K562 (cell line): ENCODE data around the gene EOLA1. TPM values are rescaled to one million over a fixed set of nuclear protein-coding genes. Genes with fewer than 3 reads are reported as not detected.

ENCODE experiments used
- EGR1 ChIP-seq: fragments of 450-650 bp; conservative IDR thresholded peaks from 2 replicates; pipeline ENCODE4 v1.6.1; 2017; ENCODE audit warnings: mild to moderate bottlenecking
- KLF10 ChIP-seq: fragments of 250-450 bp; sonication (Bioruptor Pico); IDR thresholded peaks from 2 replicates; pipeline ENCODE4 v1.6.1; 2021; ENCODE audit warnings: matching md5 sums
- LCOR ChIP-seq: sonication (generic); formaldehyde crosslinking; IDR thresholded peaks from 2 replicates; pipeline ENCODE4 v1.8.0; 2022; ENCODE audit warnings: mild to moderate bottlenecking, missing genetic modification reagents
- NFIC ChIP-seq: fragments of 450-650 bp; IDR thresholded peaks from 2 replicates; pipeline ENCODE4 v1.6.1; 2017; ENCODE audit warnings: mild to moderate bottlenecking, inconsistent platforms
- PYGO2 ChIP-seq: fragments of 450-650 bp; IDR thresholded peaks from 2 replicates; pipeline ENCODE4 v1.6.1; 2016; ENCODE audit warnings: mild to moderate bottlenecking, missing genetic modification characterization, moderate library complexity, missing compliant biosample characterization
- RFX1 ChIP-seq: fragments of 450-650 bp; IDR thresholded peaks from 2 replicates; pipeline ENCODE4 v1.6.1; 2016; ENCODE audit warnings: mild to moderate bottlenecking, moderate library complexity
- SOX6 ChIP-seq: fragments of 450-650 bp; IDR thresholded peaks from 2 replicates; pipeline ENCODE4 v1.6.1; 2014; ENCODE audit warnings: mild to moderate bottlenecking
- YY1 ChIP-seq, 3 experiments: IDR thresholded peaks; 2 replicates each; pipeline ENCODE4 v1.6.1; 2011; ENCODE audit warnings: low read length in 2 of 3, mild to moderate bottlenecking in 2 of 3, moderate library complexity in 2 of 3, borderline replicate concordance in 1 of 3, control low read depth in 1 of 3, low read depth in 1 of 3; ENCODE audit not compliant: insufficient read depth in 3 of 3, insufficient replicate concordance in 2 of 3, control insufficient read depth in 1 of 3, insufficient read length in 1 of 3; ENCODE audit errors: extremely low read depth in 1 of 3
- ZC3H8 ChIP-seq: fragments of 450-650 bp; IDR thresholded peaks from 2 replicates; pipeline ENCODE4 v1.6.1; 2017
- ZFX ChIP-seq: sonication (generic); formaldehyde crosslinking; IDR thresholded peaks from 2 replicates; pipeline ENCODE4 v1.8.0; 2022; ENCODE audit warnings: mild to moderate bottlenecking, missing genetic modification reagents, moderate library complexity
- ZNF699 ChIP-seq: fragments of 250-450 bp; sonication (Bioruptor Pico); IDR thresholded peaks from 2 replicates; pipeline ENCODE4 v1.8.0; 2021; ENCODE audit warnings: mild to moderate bottlenecking, moderate library complexity; ENCODE audit not compliant: insufficient replicate concordance
- polyA plus RNA-seq, 8 experiments: library from polyadenylated mRNA; depleted of rRNA in 4 of 8; stranded (reverse) in 5 of 8; unstranded in 3 of 8; fragments of >200 nt; fragmentation: Nextera tagmentation in 2 of 8; fragmentation: Illumina TruSeq in 1 of 8; extraction: Ambion mirVana in 2 of 8; extraction: Trizol in 1 of 8; gene quantifications; 2 replicates each; pipeline versions ENCODE4 v1.2.1 to v1.2.3, GENCODE V29; 2011 to 2014; ENCODE audit warnings: inconsistent platforms in 1 of 8, missing spikeins in 1 of 8
- total RNA-seq, 7 experiments: library from RNA; depleted of rRNA in 6 of 7; stranded (reverse); fragments of >200 nt in 6 of 7; fragmentation: Illumina TruSeq in 2 of 7; extraction: Trizol in 2 of 7; gene quantifications; 2 replicates each; pipeline versions ENCODE4 v1.2.1 to v1.2.3, GENCODE V29; 2011 to 2021; ENCODE audit warnings: low replicate concordance in 1 of 7
- TF ChIP-seq, protein P1 (sequence below), 2 experiments: IDR thresholded peaks; 2 replicates each; pipeline ENCODE4 v1.6.1; 2011; ENCODE audit warnings: borderline replicate concordance in 1 of 2, control low read depth in 1 of 2, low read depth in 1 of 2, low read length in 1 of 2, mild to moderate bottlenecking in 1 of 2, mixed read lengths in 1 of 2, moderate library complexity in 1 of 2; ENCODE audit not compliant: insufficient read depth in 1 of 2, insufficient read length in 1 of 2, poor library complexity in 1 of 2, severe bottlenecking in 1 of 2; ENCODE audit errors: extremely low read depth in 1 of 2
- TF ChIP-seq, protein P2 (sequence below): sonication (generic); formaldehyde crosslinking; IDR thresholded peaks from 2 replicates; pipeline ENCODE4 v1.8.0; 2022; ENCODE audit warnings: mild to moderate bottlenecking, missing genetic modification reagents, borderline replicate concordance
- TF ChIP-seq, protein P3 (sequence below): sonication (generic); formaldehyde crosslinking; IDR thresholded peaks from 2 replicates; pipeline ENCODE4 v1.9.0; 2022; ENCODE audit warnings: mild to moderate bottlenecking, missing genetic modification reagents
- TF ChIP-seq, protein P4 (sequence below), 2 experiments: fragments of 200-800 bp in 1 of 2; sonication (Bioruptor generic) in 1 of 2; sonication (generic) in 1 of 2; formaldehyde crosslinking in 1 of 2; IDR thresholded peaks in 1 of 2; conservative IDR thresholded peaks in 1 of 2; 2 replicates each; pipeline versions ENCODE4 v1.5.0 to v1.6.1; 2016 to 2020; ENCODE audit warnings: missing compliant biosample characterization in 1 of 2, missing genetic modification characterization in 1 of 2, missing genetic modification reagents in 1 of 2
- TF ChIP-seq, protein P5 (sequence below): fragments of 450-650 bp; IDR thresholded peaks from 2 replicates; pipeline ENCODE4 v1.6.1; 2016
- TF ChIP-seq, protein P6 (sequence below): sonication (generic); formaldehyde crosslinking; IDR thresholded peaks from 2 replicates; pipeline ENCODE4 v1.9.0; 2022; ENCODE audit warnings: mild to moderate bottlenecking, missing genetic modification reagents

EOLA1 gene
- total and polyA plus RNA-seq, 9 of the 15 experiments (the other 6 are each of a cell fraction or from before 2014, with no cell fraction given) = 6.3 to 32.9 (median 18.2) TPM

DNA sequence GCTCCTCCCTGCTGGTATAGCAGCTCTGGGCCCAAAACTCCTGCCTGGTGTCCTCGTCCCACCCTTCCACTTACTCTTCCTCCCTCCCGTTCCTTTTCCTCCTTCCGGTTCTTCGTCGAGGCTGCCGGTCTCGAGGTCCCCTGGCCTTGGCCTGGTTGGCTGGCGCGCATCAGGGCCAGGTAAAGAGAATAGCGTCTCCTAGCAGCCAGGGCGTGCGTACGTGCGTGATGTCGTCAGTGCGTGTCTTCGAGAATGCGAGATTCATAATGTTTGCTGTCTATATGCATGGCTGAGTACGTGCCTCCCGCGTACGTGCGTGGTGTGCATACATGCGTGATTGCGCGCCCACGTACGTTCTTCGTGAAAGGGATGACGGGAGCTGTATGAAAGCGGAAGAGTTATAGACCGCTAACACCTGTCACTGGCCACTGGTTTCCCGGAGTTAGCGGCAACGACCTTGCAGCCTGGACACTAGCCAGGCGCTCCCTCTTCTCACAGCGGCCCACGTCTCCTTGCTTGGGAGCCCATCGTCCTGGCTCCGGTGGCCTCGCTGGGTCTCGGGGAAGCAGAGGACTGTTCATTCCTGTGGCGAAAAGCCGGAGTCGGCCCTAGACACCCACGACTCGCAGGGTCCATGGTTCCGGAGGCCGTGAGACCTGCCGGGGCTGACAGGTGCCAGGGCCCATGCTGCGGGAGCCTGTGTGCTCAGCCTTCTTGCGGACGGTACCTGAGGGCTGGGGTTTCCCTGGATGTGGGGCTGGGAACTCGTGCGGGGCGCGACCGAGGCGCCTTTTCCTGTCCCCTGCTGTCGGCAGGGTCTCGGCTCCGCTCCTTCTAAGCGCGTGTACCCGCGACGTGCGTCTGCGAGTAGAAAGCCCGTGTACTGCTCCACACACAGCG lies at the start of gene EOLA1 (continued):
- TF ChIP-seq, protein P1, sequence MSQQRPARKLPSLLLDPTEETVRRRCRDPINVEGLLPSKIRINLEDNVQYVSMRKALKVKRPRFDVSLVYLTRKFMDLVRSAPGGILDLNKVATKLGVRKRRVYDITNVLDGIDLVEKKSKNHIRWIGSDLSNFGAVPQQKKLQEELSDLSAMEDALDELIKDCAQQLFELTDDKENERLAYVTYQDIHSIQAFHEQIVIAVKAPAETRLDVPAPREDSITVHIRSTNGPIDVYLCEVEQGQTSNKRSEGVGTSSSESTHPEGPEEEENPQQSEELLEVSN (IDR thresholded peaks at IDR 0.05; ENCODE audit: borderline replicate concordance in 1 of 2, extremely low read depth in 1 of 2, insufficient read depth in 1 of 2, insufficient read length in 1 of 2, low read depth in 1 of 2, low read length in 1 of 2, poor library complexity in 1 of 2, severe bottlenecking in 1 of 2) = peak; percentile 45 to 50
- no peak for TF ChIP-seq ZNF699 (CRISPR knock-in tag)
- peak; percentile 93 for TF ChIP-seq RFX1
- no peak for TF ChIP-seq ZC3H8
- TF ChIP-seq, protein P2, sequence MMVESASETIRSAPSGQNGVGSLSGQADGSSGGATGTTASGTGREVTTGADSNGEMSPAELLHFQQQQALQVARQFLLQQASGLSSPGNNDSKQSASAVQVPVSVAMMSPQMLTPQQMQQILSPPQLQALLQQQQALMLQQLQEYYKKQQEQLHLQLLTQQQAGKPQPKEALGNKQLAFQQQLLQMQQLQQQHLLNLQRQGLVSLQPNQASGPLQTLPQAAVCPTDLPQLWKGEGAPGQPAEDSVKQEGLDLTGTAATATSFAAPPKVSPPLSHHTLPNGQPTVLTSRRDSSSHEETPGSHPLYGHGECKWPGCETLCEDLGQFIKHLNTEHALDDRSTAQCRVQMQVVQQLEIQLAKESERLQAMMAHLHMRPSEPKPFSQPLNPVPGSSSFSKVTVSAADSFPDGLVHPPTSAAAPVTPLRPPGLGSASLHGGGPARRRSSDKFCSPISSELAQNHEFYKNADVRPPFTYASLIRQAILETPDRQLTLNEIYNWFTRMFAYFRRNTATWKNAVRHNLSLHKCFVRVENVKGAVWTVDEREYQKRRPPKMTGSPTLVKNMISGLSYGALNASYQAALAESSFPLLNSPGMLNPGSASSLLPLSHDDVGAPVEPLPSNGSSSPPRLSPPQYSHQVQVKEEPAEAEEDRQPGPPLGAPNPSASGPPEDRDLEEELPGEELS (CRISPR knock-in tag) = no peak
- TF ChIP-seq, protein P3, sequence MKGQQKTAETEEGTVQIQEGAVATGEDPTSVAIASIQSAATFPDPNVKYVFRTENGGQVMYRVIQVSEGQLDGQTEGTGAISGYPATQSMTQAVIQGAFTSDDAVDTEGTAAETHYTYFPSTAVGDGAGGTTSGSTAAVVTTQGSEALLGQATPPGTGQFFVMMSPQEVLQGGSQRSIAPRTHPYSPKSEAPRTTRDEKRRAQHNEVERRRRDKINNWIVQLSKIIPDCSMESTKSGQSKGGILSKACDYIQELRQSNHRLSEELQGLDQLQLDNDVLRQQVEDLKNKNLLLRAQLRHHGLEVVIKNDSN (CRISPR knock-in tag) = no peak
- TF ChIP-seq SOX6 = peak; percentile 34; the same call in 1 of the 2 replicates
- TF ChIP-seq, protein P4, sequence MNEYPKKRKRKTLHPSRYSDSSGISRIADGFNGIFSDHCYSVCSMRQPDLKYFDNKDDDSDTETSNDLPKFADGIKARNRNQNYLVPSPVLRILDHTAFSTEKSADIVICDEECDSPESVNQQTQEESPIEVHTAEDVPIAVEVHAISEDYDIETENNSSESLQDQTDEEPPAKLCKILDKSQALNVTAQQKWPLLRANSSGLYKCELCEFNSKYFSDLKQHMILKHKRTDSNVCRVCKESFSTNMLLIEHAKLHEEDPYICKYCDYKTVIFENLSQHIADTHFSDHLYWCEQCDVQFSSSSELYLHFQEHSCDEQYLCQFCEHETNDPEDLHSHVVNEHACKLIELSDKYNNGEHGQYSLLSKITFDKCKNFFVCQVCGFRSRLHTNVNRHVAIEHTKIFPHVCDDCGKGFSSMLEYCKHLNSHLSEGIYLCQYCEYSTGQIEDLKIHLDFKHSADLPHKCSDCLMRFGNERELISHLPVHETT (CRISPR knock-in tag; conservative IDR thresholded peaks at IDR 0.05 in 1 of 2, IDR thresholded peaks at IDR 0.05 in 1 of 2) = no peak; a peak in 1 of 4 replicates
- no peak; the same call in 1 of the 2 replicates for TF ChIP-seq LCOR (CRISPR knock-in tag)
- peak in 1 of 3 experiments; percentile 13 for TF ChIP-seq YY1 (IDR thresholded peaks at IDR 0.05; ENCODE audit: borderline replicate concordance in 1 of 3, control insufficient read depth in 1 of 3, extremely low read depth in 1 of 3, insufficient read depth in 3 of 3, insufficient read length in 1 of 3, insufficient replicate concordance in 2 of 3, low read depth in 1 of 3, low read length in 2 of 3)
- TF ChIP-seq PYGO2 (tag) = no peak
- no peak for TF ChIP-seq KLF10
- TF ChIP-seq EGR1 = peak; percentile 98
- TF ChIP-seq ZFX (CRISPR knock-in tag) = peak; percentile 67
- TF ChIP-seq, protein P5, sequence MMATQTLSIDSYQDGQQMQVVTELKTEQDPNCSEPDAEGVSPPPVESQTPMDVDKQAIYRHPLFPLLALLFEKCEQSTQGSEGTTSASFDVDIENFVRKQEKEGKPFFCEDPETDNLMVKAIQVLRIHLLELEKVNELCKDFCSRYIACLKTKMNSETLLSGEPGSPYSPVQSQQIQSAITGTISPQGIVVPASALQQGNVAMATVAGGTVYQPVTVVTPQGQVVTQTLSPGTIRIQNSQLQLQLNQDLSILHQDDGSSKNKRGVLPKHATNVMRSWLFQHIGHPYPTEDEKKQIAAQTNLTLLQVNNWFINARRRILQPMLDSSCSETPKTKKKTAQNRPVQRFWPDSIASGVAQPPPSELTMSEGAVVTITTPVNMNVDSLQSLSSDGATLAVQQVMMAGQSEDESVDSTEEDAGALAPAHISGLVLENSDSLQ = peak; percentile 83
- TF ChIP-seq NFIC = peak; percentile 77
- TF ChIP-seq, protein P6, sequence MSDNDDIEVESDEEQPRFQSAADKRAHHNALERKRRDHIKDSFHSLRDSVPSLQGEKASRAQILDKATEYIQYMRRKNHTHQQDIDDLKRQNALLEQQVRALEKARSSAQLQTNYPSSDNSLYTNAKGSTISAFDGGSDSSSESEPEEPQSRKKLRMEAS = peak; percentile 58
